HG02870 (cell line): ENCODE measurements around the gene CNGA1.
"Not testable (repeated sequence)": the region's sequence is repeated elsewhere in the genome, so short reads cannot be mapped to it uniquely, and the experiment has no call there.

ENCODE experiments used
- ATAC-seq: cut with Tn5 transposase; IDR thresholded peaks from one replicate; pipeline ENCODE4 v1.9.1; 2021; ENCODE audit warnings: mild to moderate bottlenecking, moderate library complexity; ENCODE audit not compliant: unreplicated experiment

Gene CNGA1

DNA sequence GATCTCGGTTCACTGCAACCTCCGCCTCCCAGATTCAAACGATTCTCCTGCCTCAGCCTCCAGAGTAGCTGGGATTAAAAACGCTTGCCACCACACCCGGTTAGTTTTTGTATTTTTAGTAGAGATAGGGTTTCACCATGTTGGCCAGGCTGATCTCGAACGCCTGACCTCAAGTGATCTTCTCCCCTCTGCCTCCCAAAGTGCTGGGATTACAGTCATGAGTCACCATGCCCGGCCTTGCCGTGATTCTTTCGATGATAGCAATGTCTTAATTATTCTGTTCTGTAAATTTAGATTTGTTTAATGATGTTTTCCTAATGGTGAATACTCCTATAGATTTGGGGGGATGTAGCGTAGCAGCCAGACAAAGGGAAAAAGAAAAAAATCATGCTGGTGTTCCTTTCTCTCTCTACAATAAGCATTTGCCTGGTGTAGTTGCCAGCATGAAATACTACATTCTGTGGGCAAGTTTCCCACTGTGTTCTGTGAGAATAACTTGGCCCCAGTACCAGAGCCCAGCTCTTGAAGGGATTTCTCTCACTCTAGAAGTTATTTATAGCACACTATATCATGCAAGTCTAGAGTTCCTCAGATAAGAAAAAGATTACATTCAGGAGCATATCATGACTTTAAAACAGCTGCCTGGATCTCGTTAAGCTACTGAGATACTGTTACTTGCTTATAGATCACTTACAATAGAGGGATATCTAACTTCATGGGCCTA is 15.5 kb upstream of the CNGA1 start:
- no peak for ATAC-seq

DNA sequence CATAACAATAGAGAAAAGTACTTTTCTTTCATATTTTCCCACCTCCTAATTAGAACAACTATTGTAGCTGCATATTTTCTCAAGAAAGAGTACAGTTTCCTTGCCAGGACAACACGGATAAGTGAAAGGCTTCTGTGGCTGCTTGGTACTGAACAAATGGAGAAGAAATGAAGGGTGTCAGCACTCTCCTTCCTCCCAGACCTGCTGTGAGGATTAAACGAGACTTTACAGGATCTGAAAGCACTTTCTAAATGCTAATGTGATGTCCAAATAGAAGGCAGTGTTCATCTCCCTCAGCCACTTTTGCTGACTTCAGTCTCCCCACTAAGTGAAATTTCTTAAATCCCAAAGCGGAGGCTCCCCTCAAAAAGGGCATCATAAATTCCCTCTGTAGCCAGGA is 14.0 kb upstream of the CNGA1 start:
- ATAC-seq, result no peak

DNA sequence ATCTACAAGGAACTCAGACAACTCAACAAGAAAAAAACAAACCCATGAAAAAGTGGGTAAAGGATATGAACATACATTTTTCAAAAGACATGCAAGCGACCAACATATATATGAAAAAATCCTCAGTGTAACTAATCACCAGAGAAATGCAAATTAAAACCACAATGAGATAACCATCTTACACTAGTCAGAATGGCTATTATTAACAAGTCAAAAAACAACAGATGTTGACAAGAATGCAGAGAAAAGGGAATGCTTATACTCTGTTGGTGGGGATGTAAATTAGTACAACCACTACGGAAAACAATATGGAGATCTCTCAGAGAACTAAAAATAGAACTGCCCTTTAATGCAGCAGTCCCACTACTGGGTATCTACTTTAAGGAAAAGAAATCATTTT is 12.2 kb upstream of the CNGA1 start:
- peak; percentile 59 for ATAC-seq

DNA sequence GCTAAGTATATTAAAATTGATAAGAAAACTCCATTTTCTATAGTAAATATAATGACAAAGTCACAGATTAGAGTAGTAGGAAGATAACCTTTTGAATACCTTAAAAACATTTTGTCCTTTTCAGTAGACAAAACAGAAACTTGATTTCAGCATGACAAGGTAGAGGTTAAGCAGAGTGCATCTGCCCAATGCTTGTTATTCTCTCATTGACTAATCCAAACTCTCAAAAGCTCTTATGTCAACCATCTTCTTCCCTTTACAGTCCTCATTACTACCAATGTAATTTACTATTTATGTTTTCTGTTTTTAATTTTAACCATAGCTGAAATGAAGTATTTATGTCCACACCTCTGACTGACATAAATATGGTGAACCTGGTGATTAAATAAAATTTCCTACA is 11.2 kb upstream of the CNGA1 start:
- peak; percentile 90 for ATAC-seq

DNA sequence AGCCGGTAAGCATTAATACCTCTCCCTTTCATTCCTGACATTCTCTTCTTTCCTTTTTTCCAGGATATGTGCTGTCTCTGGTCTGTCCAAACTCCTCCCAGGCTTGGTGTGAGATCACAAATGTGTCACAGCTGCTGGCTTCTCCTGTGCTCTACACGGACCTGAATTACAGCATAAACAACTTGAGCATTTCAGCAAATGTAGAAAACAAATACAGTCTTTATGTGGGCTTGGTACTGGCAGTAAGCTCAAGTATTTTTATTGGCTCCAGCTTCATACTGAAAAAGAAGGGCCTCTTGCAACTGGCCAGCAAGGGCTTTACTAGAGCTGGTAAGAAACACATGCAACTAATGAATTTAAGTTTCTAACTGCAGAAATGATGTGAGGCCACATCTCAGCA is 8.5 kb upstream of the CNGA1 start:
- ATAC-seq, result no peak

DNA sequence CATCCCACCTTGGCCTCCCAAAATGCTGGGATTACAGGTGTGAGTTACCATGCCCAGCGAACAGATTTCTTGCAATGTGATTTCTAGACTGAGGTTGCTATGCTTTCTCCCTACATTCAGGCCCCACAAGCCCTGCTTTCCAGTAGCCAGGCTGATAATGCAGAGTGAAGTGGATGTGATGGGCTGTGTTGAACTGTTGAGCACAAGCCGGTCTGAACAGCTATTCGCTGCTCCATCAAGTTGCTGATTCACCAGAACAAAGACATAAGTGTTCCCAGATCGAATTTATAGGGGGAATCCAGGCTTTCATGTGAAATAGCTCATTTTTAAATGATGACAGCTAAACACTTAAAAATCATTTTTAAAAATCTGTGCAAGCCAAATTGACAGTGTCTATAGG is 8.0 kb upstream of the CNGA1 start:
- no peak for ATAC-seq

DNA sequence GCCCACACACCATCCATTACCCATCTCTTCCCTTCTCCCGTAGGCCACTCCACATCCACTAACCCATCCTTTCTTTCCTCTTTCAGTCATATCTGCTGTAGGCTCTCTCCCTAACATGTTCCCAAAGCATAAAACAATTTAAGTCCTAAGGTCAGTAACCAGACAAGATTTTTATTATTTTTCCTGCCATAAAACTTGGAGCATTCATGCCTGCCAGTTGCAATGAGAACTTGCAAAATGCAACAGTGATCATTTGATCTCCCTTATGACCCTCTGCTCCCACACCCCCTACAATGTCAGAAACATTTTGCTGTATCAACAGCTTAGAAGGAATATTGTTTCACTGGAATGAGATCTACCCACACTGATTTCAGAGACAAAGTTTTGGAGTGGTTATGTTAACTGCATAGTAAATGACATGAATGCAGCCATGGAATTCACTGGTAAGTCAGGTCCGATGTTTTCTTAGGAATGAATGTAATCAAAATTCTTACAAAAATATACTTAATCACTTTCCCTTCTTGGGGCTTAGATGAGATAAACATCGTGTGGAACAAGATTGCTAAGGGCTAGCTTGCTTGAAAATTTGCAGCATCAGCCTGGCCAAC is 5.8 kb upstream of the CNGA1 start:
- no peak for ATAC-seq

DNA sequence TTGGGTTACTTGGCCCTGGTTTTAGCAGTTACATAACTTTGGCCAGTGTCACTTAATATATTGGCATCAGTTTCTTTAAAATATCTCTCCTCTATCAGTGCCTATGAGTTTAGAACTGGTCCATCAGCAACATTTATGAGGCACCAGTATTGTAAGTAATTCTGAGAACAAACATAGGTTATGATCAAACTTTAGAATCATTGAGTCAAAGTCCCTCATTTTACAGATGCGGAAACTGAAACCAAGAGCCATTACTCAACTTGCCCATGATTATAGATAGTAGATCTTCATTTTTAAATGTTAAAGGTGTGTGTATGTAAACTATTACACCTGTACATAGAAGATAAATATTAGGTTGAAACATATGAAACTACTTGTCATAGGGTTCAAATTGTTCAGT is 4.6 kb upstream of the CNGA1 start:
- no peak for ATAC-seq

DNA sequence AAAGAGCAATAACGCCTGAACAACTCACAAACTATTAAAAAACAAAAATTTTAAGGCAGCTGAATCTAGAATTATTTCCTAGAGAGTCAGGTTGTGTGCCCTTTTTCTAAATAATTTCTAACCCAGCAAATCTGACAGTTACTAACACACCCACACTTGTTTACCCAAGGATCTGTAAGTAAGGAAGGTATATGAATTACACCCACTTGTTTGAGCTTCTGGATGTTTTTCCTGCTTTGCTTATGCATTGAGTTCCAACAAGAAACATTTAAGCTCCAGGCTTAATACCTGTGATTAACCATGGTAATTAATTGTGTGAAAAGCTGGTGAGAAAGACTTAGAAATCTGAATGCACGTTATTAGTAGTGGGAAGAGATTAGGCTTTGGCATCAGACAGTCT is 1.6 kb upstream of the CNGA1 start:
- ATAC-seq, result no peak

DNA sequence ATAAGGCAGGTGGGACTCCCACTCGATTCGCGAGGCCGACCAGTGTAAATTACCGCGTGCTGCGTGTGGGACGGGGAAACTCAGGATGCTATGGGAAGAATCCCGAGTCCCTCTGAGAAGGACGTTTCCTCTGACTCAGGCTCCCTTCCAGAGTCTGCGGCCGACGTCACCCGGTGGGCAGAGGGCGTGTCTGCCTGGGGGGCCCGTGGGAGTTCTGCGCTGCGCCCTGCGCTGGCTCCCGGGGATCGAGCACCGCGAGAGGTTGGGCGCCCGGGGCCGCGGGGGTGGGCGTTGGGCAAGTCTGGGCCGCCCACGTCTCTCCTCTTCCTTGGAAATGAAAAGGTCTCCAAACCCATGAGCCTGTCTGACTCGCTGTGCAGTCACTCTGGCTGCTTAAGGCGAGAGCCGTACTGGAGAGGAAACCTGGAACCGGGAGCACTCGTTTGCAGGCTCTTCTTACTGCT is 659 bp upstream of the CNGA1 start:
- ATAC-seq, result peak; percentile 23

DNA sequence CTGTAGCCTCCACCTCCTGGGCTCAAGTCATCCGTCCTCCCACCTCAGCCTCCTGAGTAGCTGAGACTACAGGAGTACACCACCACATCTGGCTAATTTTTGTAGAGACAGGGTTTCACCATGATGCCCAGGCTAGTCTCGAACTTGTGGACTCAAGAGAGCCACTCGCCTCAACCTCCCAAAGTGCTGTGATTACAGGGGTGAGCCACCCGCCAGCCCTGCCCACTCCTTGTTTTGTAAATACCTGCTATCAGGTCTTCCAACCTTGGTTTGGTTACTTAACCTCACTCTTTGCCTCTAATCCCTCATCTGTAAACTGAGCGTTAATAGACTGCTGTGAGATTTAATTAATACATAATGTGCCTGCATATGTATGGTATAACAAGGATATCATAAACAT is 803 bp downstream of the CNGA1 start:
- no peak for ATAC-seq

DNA sequence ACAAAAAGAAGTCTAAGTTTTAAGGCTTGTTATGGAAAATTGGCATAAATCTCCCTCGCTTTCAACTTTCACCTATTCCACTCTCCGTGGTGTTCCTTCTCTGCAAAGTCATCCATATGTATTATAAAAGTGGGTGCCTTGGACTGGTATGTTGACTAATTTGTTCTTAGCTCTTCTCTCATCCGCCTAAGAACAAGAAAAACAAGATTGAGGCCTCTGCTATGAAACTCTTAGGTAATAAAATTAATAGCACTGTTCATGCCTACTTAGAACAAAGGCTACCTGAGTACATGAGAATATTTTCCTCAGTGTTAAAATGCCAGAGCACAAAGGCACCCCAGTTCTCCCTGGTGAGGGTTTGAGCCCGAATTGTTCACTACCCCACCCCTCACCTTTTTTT is 1.3 kb downstream of the CNGA1 start:
- no peak for ATAC-seq

DNA sequence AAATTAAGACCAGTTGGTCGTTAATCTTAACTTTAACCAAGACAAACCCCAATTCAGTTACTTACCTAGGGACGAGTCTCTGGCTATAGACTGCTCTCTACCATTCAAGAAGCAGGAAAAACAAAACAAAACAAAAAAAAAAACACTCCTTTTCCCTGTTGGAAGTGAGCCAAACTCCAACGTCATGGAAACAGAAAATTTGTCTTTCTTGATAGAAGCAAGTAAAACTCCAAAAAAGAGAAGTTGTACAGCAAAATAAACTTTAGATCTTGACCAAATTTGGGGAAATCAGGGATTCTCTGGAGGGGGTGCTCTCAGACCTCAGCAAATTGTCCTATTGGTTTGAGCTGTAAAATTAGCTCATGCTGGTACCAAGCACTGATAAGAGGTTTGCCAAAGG is 3.7 kb downstream of the CNGA1 start:
- ATAC-seq, result no peak

DNA sequence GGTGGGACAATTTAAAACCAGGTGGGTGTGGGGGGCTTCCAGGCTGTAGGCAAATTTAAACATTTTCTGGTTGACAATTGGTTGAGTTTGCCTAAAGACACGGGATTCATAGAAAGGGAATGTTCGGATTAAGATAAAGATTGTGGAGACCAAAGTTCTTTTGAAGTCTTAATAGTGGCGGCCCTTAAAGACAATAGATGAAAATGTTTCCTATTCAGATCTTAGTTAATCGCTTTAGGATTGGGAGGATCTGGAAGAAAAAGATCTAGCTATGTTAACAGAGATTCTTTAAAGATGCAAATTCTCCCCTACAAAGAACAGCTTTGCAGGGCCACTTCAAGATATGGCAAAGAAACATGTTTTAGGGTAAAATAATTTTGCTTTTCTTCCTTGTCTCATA is 4.8 kb downstream of the CNGA1 start:
- no peak for ATAC-seq

DNA sequence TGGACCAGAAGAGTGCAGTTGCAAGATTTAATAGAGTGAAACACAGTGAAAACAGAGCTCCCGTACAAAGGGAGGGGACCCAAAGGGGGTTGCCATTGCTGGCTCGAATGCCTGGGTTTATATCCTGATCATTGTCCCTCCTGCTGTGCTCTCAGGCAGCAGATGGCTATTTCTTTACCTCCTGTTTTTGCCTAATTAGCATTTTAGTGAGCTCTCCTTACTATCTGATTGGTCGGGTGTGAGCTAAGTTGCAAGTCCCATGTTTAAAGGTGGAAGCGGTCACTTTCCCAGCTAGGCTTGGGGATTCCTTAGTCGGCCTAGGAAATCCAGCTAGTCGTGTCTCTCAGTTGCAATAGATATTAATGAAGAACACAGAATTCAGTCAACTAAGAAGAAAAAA is 5.6 kb downstream of the CNGA1 start:
- ATAC-seq, result not testable (repeated sequence)

DNA sequence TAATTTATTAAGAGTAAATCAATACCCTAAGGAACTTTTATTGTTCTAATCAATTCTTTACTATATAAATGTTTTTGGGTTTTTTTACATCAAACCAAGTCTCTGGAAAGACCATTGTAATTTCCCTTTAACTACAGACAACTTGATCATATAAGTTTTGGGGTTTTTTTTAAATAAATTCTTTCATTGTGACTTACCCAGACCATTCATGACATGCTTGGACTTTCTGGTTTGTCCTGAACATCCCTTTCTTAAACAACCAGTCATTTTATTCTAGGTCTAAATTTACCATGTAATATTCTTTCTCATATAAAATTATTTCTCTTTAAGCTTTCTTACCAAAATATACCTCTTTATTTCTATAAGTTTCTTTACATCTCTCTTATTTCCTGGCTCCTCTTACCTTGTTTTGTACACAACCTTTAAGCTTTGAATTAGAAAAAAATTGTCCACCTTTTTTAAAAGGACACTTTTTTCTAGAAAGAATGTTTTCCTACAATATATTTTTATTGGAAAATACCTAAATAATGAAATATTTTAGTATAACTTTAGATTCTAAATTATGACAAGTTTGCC is 8.4 kb downstream of the CNGA1 start:
- no peak for ATAC-seq

DNA sequence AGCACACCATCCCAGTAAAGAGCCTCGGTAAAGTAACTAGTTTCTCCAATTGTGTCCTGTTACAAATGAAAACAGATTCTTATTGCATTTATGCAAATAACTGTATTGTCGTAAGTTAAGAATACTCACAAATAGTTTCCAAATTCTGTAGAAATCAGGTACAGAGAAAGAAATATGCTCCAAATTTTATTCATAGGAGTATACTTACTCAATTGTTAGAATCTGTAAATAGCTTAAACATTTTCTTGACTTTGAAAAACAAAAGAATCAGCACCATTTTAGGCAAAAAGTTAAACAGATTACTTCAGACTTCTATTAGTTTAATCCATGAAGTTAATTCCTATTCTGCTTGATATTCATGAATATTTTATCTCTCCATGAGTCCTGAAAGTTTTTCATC is 10.7 kb downstream of the CNGA1 start:
- ATAC-seq, result no peak

DNA sequence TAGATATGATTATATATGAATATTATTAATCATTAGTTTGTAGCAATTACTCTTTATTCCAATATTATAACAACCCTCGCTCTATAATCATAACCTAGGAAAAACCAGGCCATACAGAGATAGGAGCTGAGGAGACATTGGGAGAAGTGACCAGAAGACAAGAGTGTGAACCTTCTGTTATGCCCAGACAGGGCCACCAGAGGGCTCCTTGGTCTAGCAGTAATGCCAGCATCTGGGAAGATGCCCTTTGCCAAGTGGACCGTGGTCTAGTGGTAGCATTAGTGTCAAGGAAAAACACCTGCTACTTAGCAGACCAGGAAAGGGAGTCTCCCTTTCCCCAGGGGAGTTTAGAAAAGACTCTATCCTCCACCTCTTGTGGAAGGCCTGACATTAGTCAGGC is 12.9 kb downstream of the CNGA1 start:
- not testable (repeated sequence) for ATAC-seq

DNA sequence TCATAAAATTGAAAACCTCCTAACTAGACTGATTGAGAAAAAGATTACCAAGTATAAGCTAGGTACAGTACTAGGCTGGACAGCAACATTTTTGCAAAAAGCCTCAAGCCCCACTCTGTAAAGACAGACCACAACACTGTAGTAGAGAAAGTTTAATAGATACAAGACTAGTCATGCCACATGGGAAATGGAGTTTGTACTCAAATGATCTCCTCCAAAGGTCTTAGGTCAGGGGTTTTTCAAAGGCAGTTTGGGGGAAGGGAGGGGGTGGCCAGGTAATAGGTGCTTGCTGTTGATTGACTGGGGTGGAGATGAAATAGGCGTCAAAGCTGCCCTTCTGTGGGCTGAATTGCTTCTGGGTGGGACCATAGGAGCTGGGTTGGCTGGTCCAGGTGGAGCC is 14.2 kb downstream of the CNGA1 start:
- no peak for ATAC-seq

DNA sequence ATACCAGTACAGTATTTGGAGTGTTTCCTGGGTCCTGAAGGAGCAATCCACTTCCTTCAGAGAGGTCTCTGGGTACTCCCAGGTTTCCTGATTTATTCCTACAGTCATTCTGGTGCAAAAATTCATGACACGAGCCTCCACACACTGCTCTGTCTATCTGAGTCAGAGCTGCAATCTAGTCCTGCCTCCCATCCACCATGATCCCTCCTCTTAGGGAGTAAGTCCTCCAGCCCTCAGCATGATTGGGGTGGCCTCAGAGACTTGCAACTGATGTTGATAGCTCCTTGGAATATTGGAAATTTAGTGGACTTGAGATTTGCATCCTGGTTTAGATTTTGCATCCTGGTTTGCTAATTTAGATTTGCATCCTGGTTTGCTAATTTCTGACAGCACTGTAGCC is 20.5 kb downstream of the CNGA1 start:
- ATAC-seq, result no peak

DNA sequence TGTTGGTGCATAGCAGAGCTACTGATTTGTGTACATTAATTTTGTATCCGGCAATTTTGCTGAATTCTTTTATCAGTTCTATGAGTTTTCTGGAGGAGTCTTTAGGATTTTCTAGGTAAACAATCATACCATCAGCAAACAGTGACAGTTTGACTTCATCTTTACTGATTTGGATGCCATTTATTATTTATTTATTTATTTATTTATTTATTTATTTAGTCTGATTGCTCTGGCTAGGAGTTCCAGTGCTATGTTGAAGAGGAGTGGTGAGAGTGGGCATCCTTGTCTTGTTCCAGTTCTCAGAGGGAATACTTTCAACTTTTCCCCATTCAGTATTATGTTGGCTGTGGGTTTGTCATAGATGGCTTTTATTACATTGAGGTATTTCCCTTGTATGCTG is 24.0 kb downstream of the CNGA1 start:
- not testable (repeated sequence) for ATAC-seq

DNA sequence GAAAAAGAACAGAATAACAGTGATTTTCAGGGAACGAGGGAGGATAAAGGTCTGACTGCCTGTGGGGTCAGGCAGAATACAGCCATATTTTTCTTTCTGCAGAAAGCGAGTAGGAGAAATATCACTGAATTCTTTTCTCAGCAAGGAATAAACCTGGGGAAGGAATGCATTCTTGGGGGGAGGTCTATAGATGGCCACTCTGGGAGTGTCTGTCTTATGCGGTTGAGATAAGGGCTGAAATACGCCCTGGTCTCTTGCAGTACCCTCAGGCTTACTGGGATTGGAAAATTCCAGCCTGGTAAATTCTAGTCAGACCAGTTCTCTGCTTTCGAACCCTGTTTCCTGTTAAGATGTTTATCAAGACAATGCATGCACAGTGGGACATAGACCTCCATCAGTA is 26.3 kb downstream of the CNGA1 start:
- ATAC-seq, result no peak

DNA sequence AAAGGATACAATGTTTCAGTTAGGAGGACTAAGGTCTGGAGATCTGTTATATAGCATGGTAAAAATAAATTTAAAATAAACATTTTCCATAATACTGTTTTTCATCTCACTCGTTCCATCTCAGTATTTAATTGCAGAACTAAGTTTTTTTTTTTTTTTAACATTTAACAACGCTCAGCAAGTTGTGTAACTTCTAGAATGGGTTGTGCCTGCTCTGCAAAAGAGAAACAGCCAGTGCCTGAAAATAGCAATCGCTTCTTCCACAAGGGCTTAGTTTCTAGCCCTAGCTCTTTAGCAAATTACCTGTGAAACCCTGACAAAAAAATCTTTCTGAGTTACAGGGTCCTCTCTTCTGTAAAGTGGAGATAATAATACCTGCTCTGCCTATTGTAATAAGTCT is 41.9 kb downstream of the CNGA1 start:
- no peak for ATAC-seq
